ENCODE results near the gene TMEM38B.
"Not testable (repeated sequence)": the region's sequence is repeated elsewhere in the genome, so short reads cannot be mapped to it uniquely, and the experiment has no call there.

TMEM38B gene

GRCh38 chr9:105783495-105783872, 89.1 kb downstream of the TMEM38B start:
- H3K27me3 Mint-ChIP-seq = not testable (repeated sequence)

GRCh38 chr9:105786796-105787195, 92.5 kb downstream of the TMEM38B start:
- intact Hi-C loops (cut with micrococcal nuclease); H3K27me3 Mint-ChIP-seq; H3K4me3 Mint-ChIP-seq; H3K4me1 Mint-ChIP-seq (ENCODE audit: low read depth); H3K27ac Mint-ChIP-seq: not testable (repeated sequence)
- peaks cover 66% of the 10 kb centered on the region for H3K9me3 Mint-ChIP-seq
- peaks cover 20% of the 10 kb centered on the region for H3K36me3 Mint-ChIP-seq (ENCODE audit: low read depth)

More at GRCh38 chr9:105783495-105783872, 89.1 kb downstream of the TMEM38B start:
- H3K4me1 Mint-ChIP-seq (ENCODE audit: low read depth); intact Hi-C loops (cut with micrococcal nuclease); H3K27ac Mint-ChIP-seq; H3K4me3 Mint-ChIP-seq; H3K36me3 Mint-ChIP-seq (ENCODE audit: low read depth): not testable (repeated sequence)
- H3K9me3 Mint-ChIP-seq = peaks cover 33% of the 10 kb centered on the region

- Mint-ChIP-seq H3K27ac (no peak overlapping the region), H3K36me3 (ENCODE audit: low read depth) (no peaks in the 10 kb centered on the region), H3K27me3 (no peaks in the 10 kb centered on the region), H3K4me3 (no peak overlapping the region), H3K4me1 (ENCODE audit: low read depth) (no peaks in the 10 kb centered on the region), H3K9me3 (peaks cover 59% of the 10 kb centered on the region)
- intact Hi-C loops (cut with micrococcal nuclease) = no loop called here
These were observed 121.9 kb downstream of the TMEM38B start for GRCh38 chr9:105816202-105816744.

GRCh38 chr9:105816981-105817380, 122.6 kb downstream of the TMEM38B start:
- Mint-ChIP-seq H3K36me3 (ENCODE audit: low read depth) (no peaks in the 10 kb centered on the region), H3K27ac (no peak overlapping the region), H3K9me3 (peaks cover 52% of the 10 kb centered on the region), H3K4me1 (ENCODE audit: low read depth) (no peaks in the 10 kb centered on the region), H3K27me3 (no peaks in the 10 kb centered on the region), H3K4me3 (no peak overlapping the region)
- intact Hi-C loops (cut with micrococcal nuclease) = no loop called here

GRCh38 chr9:105818903-105819302, 124.6 kb downstream of the TMEM38B start:
- no peaks in the 10 kb centered on the region for H3K36me3 Mint-ChIP-seq (ENCODE audit: low read depth)
- no peak overlapping the region for H3K27ac Mint-ChIP-seq
- intact Hi-C loops (cut with micrococcal nuclease) = no loop called here
- H3K4me1 Mint-ChIP-seq (ENCODE audit: low read depth) = no peaks in the 10 kb centered on the region
- no peak overlapping the region for H3K4me3 Mint-ChIP-seq
- H3K9me3 Mint-ChIP-seq = peaks cover 52% of the 10 kb centered on the region
- no peaks in the 10 kb centered on the region for H3K27me3 Mint-ChIP-seq

- intact Hi-C loops (cut with micrococcal nuclease) = no loop called here
- H3K4me1 Mint-ChIP-seq (ENCODE audit: low read depth) = no peaks in the 10 kb centered on the region
- H3K4me3 Mint-ChIP-seq = no peak overlapping the region
- H3K27me3 Mint-ChIP-seq = no peaks in the 10 kb centered on the region
- H3K9me3 Mint-ChIP-seq = peaks cover 56% of the 10 kb centered on the region
- H3K27ac Mint-ChIP-seq = no peak overlapping the region
- no peaks in the 10 kb centered on the region for H3K36me3 Mint-ChIP-seq (ENCODE audit: low read depth)
These were observed 128.5 kb downstream of the TMEM38B start for GRCh38 chr9:105822814-105823213.

Data from dendritic cell treated with granulocyte-macrophage colony-stimulating factor and Interleukin-4, amounts not matched to agents 40 ng/mL and 50 ng/mL, for 4 days (primary cell).